ENCODE data around the gene SLC2A3. TPM values are rescaled to one million over a fixed set of nuclear protein-coding genes. Genes with fewer than 3 reads are reported as not detected.

Gene SLC2A3
- total RNA-seq, 1 donor, result 888 TPM

Other genes with a start within 250 kb of the SLC2A3 start
- not detected for gene GDF3, start 240.4 kb downstream of the SLC2A3 start, total RNA-seq
- gene DPPA3, start 224.8 kb downstream of the SLC2A3 start, total RNA-seq, result not detected
- 3.0 TPM for gene CLEC4C, start 188.8 kb downstream of the SLC2A3 start, total RNA-seq
- not detected for gene NANOGNB, start 171.0 kb downstream of the SLC2A3 start, total RNA-seq
- gene NANOG, start 146.8 kb downstream of the SLC2A3 start, total RNA-seq, result not detected
- 0.21 TPM for gene SLC2A14, start 63.3 kb downstream of the SLC2A3 start, total RNA-seq
- 19.4 TPM for gene FOXJ2, start 96.5 kb upstream of the SLC2A3 start, total RNA-seq
- 10.3 TPM for gene C3AR1, start 130.2 kb upstream of the SLC2A3 start, total RNA-seq
- gene NECAP1, start 146.1 kb upstream of the SLC2A3 start, total RNA-seq, result 106 TPM
- 31.3 TPM for gene CLEC4A, start 187.4 kb upstream of the SLC2A3 start, total RNA-seq
- 0.10 TPM for gene ZNF705A, start 220.8 kb upstream of the SLC2A3 start, total RNA-seq

Data from mononuclear cell (primary cell).